Keratinocyte (primary cell): ENCODE data around the gene RALY.

Source experiments
- EZH2 ChIP-seq: IDR thresholded peaks from one replicate; pipeline ENCODE4 v1.6.1; 2012; ENCODE audit warnings: inconsistent platforms, mild to moderate bottlenecking, low read length, moderate library complexity
- TF ChIP-seq, protein P1 (sequence below), 3 experiments: IDR thresholded peaks in 1 of 3; conservative IDR thresholded peaks in 1 of 3; optimal IDR thresholded peaks in 1 of 3; 2 replicates in 2 of 3; 3 replicates in 1 of 3; pipeline versions ENCODE3 to v1.5.1; 2011; ENCODE audit warnings: low read length in 3 of 3, mild to moderate bottlenecking in 3 of 3, moderate library complexity in 2 of 3, control low read depth in 1 of 3, inconsistent platforms in 1 of 3; ENCODE audit not compliant: insufficient read depth in 2 of 3; ENCODE audit errors: extremely low read depth in 1 of 3

- TF ChIP-seq EZH2 = no peak
- TF ChIP-seq, protein P1, sequence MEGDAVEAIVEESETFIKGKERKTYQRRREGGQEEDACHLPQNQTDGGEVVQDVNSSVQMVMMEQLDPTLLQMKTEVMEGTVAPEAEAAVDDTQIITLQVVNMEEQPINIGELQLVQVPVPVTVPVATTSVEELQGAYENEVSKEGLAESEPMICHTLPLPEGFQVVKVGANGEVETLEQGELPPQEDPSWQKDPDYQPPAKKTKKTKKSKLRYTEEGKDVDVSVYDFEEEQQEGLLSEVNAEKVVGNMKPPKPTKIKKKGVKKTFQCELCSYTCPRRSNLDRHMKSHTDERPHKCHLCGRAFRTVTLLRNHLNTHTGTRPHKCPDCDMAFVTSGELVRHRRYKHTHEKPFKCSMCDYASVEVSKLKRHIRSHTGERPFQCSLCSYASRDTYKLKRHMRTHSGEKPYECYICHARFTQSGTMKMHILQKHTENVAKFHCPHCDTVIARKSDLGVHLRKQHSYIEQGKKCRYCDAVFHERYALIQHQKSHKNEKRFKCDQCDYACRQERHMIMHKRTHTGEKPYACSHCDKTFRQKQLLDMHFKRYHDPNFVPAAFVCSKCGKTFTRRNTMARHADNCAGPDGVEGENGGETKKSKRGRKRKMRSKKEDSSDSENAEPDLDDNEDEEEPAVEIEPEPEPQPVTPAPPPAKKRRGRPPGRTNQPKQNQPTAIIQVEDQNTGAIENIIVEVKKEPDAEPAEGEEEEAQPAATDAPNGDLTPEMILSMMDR (optimal IDR thresholded peaks at IDR 0.05 in 1 of 3, IDR thresholded peaks at IDR 0.05 in 1 of 3, conservative IDR thresholded peaks at IDR 0.05 in 1 of 3; ENCODE audit: extremely low read depth in 1 of 3, insufficient read depth in 2 of 3, low read length in 3 of 3) = no peak
Observed at GRCh38 chr20:34072778-34073177, 79.1 kb downstream of the RALY start.
